HG03439 (cell line): ENCODE measurements around the gene TP53I13.

Experiments
- ATAC-seq: cut with Tn5 transposase; IDR thresholded peaks from one replicate; pipeline ENCODE4 v1.9.1; 2021; ENCODE audit warnings: mild to moderate bottlenecking, moderate library complexity; ENCODE audit not compliant: unreplicated experiment

TP53I13 gene

GRCh38 chr17:29578626-29579485 is 10.4 kb downstream of the TP53I13 start:
- no peak for ATAC-seq

- ATAC-seq, result peak; percentile 57
Measured at GRCh38 chr17:29579866-29580771, 11.6 kb downstream of the TP53I13 start.

- ATAC-seq, result no peak
Measured at GRCh38 chr17:29581583-29582253, 13.2 kb downstream of the TP53I13 start.

DNA sequence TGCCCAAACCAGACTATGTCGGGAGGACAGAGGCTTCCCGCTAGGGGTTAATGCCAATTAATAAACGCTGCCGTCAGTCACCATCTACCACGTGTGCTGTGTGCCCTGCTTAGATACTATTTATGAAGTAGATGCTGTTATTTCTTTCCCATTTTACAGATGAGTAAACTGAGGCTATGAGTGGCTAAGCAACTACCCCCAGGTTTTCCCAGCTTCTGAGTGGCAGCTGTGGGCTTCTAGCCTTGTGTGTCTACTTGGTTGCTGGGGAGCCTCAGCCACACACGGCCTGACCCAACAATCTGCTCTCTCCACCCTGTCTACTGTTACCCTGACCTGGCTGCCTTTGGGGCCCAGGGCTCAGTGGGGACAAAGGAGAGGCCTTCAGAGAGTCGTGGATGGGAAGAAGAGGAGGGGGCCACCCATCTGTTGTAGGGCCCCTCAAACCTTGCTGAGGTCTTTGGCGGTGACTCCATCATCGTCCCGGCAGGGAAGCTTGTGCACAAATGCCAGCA is 13.8 kb downstream of the TP53I13 start:
- ATAC-seq, result no peak

- ATAC-seq, result no peak
Measured at GRCh38 chr17:29582772-29583171, 14.3 kb downstream of the TP53I13 start.

GRCh38 chr17:29583324-29584248 is 15.1 kb downstream of the TP53I13 start:
- no peak for ATAC-seq

DNA sequence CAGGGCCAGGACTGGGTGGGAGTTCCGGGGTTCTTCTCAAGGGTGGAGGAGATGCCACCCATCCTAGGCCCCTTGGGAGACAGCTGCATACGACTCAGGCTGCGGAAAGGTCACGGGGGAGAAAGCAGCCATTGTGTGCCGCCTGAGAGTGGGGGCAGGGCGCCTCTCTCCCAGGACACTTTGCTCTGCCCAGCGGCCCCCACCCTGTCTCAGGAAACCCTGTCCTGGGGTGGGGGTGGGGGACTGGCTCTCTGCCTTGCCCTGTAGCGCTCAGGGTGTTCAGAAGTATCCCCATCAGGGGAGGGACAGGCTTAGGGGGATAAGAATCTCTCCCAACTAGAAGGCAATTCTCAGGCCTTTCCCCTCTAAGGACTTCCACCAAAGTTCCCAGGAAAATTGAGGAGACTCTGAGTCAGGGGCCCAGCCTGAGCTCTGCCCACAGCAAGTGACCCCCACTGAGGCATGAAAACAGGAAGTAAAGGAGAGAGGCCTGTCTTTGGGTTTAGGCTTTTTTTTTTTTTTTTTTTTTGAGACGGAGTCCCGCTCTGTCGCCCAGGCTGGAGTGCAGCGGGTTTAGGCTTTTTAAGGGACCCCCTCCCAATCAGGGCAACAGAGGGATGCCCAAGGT is 16.1 kb downstream of the TP53I13 start:
- ATAC-seq, result no peak

DNA sequence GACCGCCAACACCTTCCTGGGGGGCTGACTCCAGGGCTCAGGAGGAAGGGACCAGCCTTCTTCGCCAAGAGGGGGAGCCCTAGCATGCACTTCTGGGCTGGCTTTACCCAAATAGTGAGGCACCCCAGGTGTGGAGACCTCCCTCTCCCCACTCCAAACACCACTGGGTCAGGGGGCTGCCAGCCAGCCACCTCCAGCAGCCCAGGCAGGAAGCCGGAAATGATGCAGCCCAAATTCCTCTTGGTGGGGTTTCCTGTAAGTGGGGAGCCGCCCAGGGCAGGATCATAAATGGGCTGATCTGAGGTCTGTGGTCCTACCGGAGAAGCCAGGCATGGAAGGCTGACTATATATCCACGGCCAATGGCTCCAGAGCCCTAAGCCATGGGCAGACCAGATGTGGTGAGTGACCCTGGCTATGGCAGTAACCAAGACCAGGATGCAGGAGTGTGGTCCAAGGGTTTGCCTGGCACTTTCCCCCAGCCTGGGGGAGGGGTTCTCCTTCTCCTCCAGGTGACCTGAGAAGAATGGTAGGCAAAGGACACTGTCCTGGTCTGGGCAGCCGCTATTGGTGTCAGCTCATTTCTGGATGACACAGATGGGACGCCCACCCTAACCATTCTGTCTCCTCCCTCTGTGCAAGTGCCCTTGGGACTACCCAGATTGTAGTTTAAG is 16.7 kb downstream of the TP53I13 start:
- ATAC-seq, result no peak

- ATAC-seq, result no peak
Measured at GRCh38 chr17:29586676-29587469, 18.4 kb downstream of the TP53I13 start.

DNA sequence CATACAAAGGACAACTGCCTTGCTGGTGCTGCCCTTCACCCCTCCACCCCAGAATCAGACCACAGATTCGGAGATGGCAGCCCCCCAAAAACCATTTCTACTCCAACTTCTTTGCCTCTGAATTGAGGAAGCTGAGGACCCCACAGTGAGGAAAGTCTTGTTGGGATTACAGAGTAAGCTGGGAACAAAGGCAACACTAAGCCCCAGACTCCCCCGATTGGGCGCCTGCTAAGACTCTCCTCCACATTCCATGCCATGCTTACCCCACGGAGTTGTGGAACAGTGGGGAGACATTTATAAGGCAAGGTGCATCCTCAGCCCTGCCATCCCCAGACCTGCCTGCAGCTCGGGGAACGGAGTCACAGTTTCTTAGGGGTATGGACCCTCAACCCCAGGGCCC is 19.1 kb downstream of the TP53I13 start:
- ATAC-seq, result no peak

- ATAC-seq, result no peak
Measured at GRCh38 chr17:29588017-29588561, 19.6 kb downstream of the TP53I13 start.

GRCh38 chr17:29588562-29589411 is 20.3 kb downstream of the TP53I13 start:
- peak; percentile 12 for ATAC-seq

DNA sequence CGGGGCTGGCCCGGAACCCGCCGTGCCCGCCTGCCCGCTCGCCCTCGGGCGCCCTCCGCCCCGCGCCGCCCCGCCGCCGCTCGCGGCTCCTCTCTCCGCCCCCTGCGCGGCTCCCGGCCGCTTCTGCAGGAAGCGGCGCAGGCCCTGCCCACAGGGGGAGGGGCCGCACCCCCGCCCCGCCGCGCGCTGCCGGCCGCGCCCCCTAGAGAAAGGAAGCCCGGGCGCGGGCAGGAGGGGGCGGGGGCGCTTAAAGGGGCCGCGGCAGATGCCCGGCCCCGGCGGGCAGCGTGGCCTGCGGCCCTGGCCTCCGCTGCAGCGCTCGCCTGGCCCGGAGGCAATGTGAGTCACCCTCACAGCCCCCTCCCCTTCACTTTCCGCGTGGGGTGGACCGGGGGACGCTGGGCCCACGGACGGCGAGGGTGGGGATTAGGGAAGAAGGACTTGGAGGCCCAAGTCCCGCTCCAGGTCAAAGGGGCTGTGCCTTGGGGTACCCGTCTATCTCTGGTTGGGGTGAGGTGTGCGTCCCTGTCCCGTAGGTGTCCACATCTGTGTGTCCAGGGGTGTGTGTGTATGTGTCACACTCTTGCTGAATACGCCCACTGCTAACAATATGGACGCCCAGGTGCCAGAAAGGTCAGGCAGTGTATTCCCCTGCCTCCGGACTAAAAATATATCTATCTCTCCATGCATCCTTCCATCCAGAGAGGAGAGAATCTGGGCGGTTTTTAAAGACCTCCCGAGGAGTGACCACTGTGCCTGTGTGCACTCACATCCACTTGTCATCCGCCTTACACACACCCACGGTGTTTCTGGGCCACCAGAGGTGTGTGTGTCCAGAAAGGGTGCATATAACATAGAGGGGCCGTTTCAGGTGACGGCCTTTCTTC is 21.3 kb downstream of the TP53I13 start, which contains the start of gene GIT1:
TSS of gene GIT1 (minus strand) at position 125 of the 887 bp plus-strand sequence. CDS start 270 bp downstream, outside the sequence.
- ATAC-seq, result peak; percentile 44

GRCh38 chr17:29590411-29591145 is 22.1 kb downstream of the TP53I13 start:
- no peak for ATAC-seq

- no peak for ATAC-seq
Measured at GRCh38 chr17:29591146-29591736, 22.7 kb downstream of the TP53I13 start.
